Measurements from ENCODE around the gene TRAPPC3.

TRAPPC3 gene

GRCh38 chr1:36109041-36109679, 40.1 kb downstream of the TRAPPC3 start:
- H3K4me2 ChIP-seq (ENCODE audit: low read length) = no peak overlapping the region
- H2BK15ac ChIP-seq (replicated peaks; ENCODE audit: low read depth) = no peak overlapping the region
- H2BK5ac ChIP-seq (ENCODE audit: low read length) = no peak overlapping the region
- H3K18ac ChIP-seq (ENCODE audit: low read length) = no peak overlapping the region
- H3K27ac ChIP-seq (ENCODE audit: low read depth, low read length) = no peak overlapping the region
- no peak overlapping the region for H2BK120ac ChIP-seq (ENCODE audit: low read depth, low read length)
- H3K27me3 ChIP-seq (ENCODE audit: insufficient read depth, low read length, poor library complexity) = no peaks in the 10 kb centered on the region
- no peaks in the 10 kb centered on the region for H3K79me2 ChIP-seq (ENCODE audit: control insufficient read depth, insufficient read depth, low read length)
- no peaks in the 10 kb centered on the region for H3K4me1 ChIP-seq (ENCODE audit: control insufficient read depth, low read depth, low read length)
- no peak overlapping the region for H3K9ac ChIP-seq (ENCODE audit: low read length)
- H3K36me3 ChIP-seq (ENCODE audit: control insufficient read depth, insufficient read depth, low read length) = no peaks in the 10 kb centered on the region
- no peak overlapping the region for H3K4ac ChIP-seq (ENCODE audit: low read depth, low read length)
- H2AK5ac ChIP-seq (ENCODE audit: low read length) = no peak overlapping the region
- no CpG with 5 or more reads among the region's 11 CpGs for WGBS (ENCODE audit: extremely low coverage, insufficient coverage, low lambda C conversion rate)
- H4K5ac ChIP-seq (ENCODE audit: low read length) = no peak overlapping the region
- H4K8ac ChIP-seq (ENCODE audit: low read depth, low read length) = no peak overlapping the region
- no peak overlapping the region for H3K23ac ChIP-seq (ENCODE audit: low read length)
- H3K4me3 ChIP-seq (ENCODE audit: low read length) = no peak overlapping the region
- DNase-seq = no peak
- no peaks in the 10 kb centered on the region for H3K79me1 ChIP-seq (ENCODE audit: low read length)
- H3K56ac ChIP-seq (ENCODE audit: low read length) = no peak overlapping the region

GRCh38 chr1:36108314-36108713, 41.0 kb downstream of the TRAPPC3 start:
- Histone ChIP-seq H3K4me3 (ENCODE audit: low read length) (no peak overlapping the region), H2BK5ac (ENCODE audit: low read length) (no peak overlapping the region), H3K79me2 (ENCODE audit: control insufficient read depth, insufficient read depth, low read length) (no peaks in the 10 kb centered on the region), H3K56ac (ENCODE audit: low read length) (no peak overlapping the region), H4K5ac (ENCODE audit: low read length) (no peak overlapping the region), H3K27me3 (ENCODE audit: insufficient read depth, low read length, poor library complexity) (no peaks in the 10 kb centered on the region), H2BK15ac (replicated peaks; ENCODE audit: low read depth) (no peak overlapping the region), H3K4me1 (ENCODE audit: control insufficient read depth, low read depth, low read length) (no peaks in the 10 kb centered on the region), H3K23ac (ENCODE audit: low read length) (no peak overlapping the region), H3K79me1 (ENCODE audit: low read length) (no peaks in the 10 kb centered on the region), H3K18ac (ENCODE audit: low read length) (no peak overlapping the region), H2BK120ac (ENCODE audit: low read depth, low read length) (no peak overlapping the region), H3K4ac (ENCODE audit: low read depth, low read length) (no peak overlapping the region), H3K36me3 (ENCODE audit: control insufficient read depth, insufficient read depth, low read length) (no peaks in the 10 kb centered on the region), H2AK5ac (ENCODE audit: low read length) (no peak overlapping the region), H3K4me2 (ENCODE audit: low read length) (no peak overlapping the region), H3K27ac (ENCODE audit: low read depth, low read length) (no peak overlapping the region), H3K9ac (ENCODE audit: low read length) (no peak overlapping the region), H4K8ac (ENCODE audit: low read depth, low read length) (no peak overlapping the region)
- no peak for DNase-seq
- no CpG with 5 or more reads among the region's 14 CpGs for WGBS (ENCODE audit: extremely low coverage, insufficient coverage, low lambda C conversion rate)

GRCh38 chr1:36107394-36107793, 41.9 kb downstream of the TRAPPC3 start:
- WGBS (ENCODE audit: extremely low coverage, insufficient coverage, low lambda C conversion rate) = no CpG with 5 or more reads among the region's 9 CpGs

GRCh38 chr1:36106269-36106668, 43.0 kb downstream of the TRAPPC3 start:
- no peak overlapping the region for H3K56ac ChIP-seq (ENCODE audit: low read length)
- H3K27ac ChIP-seq (ENCODE audit: low read depth, low read length) = no peak overlapping the region
- H3K79me1 ChIP-seq (ENCODE audit: low read length) = no peaks in the 10 kb centered on the region
- no peak overlapping the region for H4K8ac ChIP-seq (ENCODE audit: low read depth, low read length)
- no peak overlapping the region for H3K4me2 ChIP-seq (ENCODE audit: low read length)
- no peak for DNase-seq
- no peak overlapping the region for H2BK120ac ChIP-seq (ENCODE audit: low read depth, low read length)
- no peak overlapping the region for H3K4me3 ChIP-seq (ENCODE audit: low read length)
- no peaks in the 10 kb centered on the region for H3K27me3 ChIP-seq (ENCODE audit: insufficient read depth, low read length, poor library complexity)
- no peaks in the 10 kb centered on the region for H3K79me2 ChIP-seq (ENCODE audit: control insufficient read depth, insufficient read depth, low read length)
- no peak overlapping the region for H2AK5ac ChIP-seq (ENCODE audit: low read length)
- no peak overlapping the region for H3K18ac ChIP-seq (ENCODE audit: low read length)
- no CpG with 5 or more reads among the region's 5 CpGs for WGBS (ENCODE audit: extremely low coverage, insufficient coverage, low lambda C conversion rate)
- no peak overlapping the region for H2BK15ac ChIP-seq (replicated peaks; ENCODE audit: low read depth)
- H3K36me3 ChIP-seq (ENCODE audit: control insufficient read depth, insufficient read depth, low read length) = no peaks in the 10 kb centered on the region
- no peak overlapping the region for H2BK5ac ChIP-seq (ENCODE audit: low read length)
- H3K9ac ChIP-seq (ENCODE audit: low read length) = no peak overlapping the region
- H4K5ac ChIP-seq (ENCODE audit: low read length) = no peak overlapping the region
- no peaks in the 10 kb centered on the region for H3K4me1 ChIP-seq (ENCODE audit: control insufficient read depth, low read depth, low read length)
- no peak overlapping the region for H3K4ac ChIP-seq (ENCODE audit: low read depth, low read length)
- H3K23ac ChIP-seq (ENCODE audit: low read length) = no peak overlapping the region

More at GRCh38 chr1:36107394-36107793, 41.9 kb downstream of the TRAPPC3 start:
- no peak overlapping the region for H2BK15ac ChIP-seq (replicated peaks; ENCODE audit: low read depth)
- DNase-seq = no peak
- no peak overlapping the region for H3K23ac ChIP-seq (ENCODE audit: low read length)
- H3K4me1 ChIP-seq (ENCODE audit: control insufficient read depth, low read depth, low read length) = no peaks in the 10 kb centered on the region
- H3K4me2 ChIP-seq (ENCODE audit: low read length) = no peak overlapping the region
- no peak overlapping the region for H3K4ac ChIP-seq (ENCODE audit: low read depth, low read length)
- no peak overlapping the region for H3K27ac ChIP-seq (ENCODE audit: low read depth, low read length)
- no peaks in the 10 kb centered on the region for H3K79me2 ChIP-seq (ENCODE audit: control insufficient read depth, insufficient read depth, low read length)
- H4K8ac ChIP-seq (ENCODE audit: low read depth, low read length) = no peak overlapping the region
- H2BK5ac ChIP-seq (ENCODE audit: low read length) = no peak overlapping the region
- no peak overlapping the region for H3K18ac ChIP-seq (ENCODE audit: low read length)
- H3K79me1 ChIP-seq (ENCODE audit: low read length) = no peaks in the 10 kb centered on the region
- H3K4me3 ChIP-seq (ENCODE audit: low read length) = no peak overlapping the region
- H2BK120ac ChIP-seq (ENCODE audit: low read depth, low read length) = no peak overlapping the region
- no peak overlapping the region for H4K5ac ChIP-seq (ENCODE audit: low read length)
- H3K9ac ChIP-seq (ENCODE audit: low read length) = no peak overlapping the region
- no peaks in the 10 kb centered on the region for H3K36me3 ChIP-seq (ENCODE audit: control insufficient read depth, insufficient read depth, low read length)
- no peak overlapping the region for H2AK5ac ChIP-seq (ENCODE audit: low read length)
- H3K56ac ChIP-seq (ENCODE audit: low read length) = no peak overlapping the region
- H3K27me3 ChIP-seq (ENCODE audit: insufficient read depth, low read length, poor library complexity) = no peaks in the 10 kb centered on the region

- no peaks in the 10 kb centered on the region for H3K36me3 ChIP-seq (ENCODE audit: control insufficient read depth, insufficient read depth, low read length)
- no peak overlapping the region for H3K18ac ChIP-seq (ENCODE audit: low read length)
- H3K4me1 ChIP-seq (ENCODE audit: control insufficient read depth, low read depth, low read length) = no peaks in the 10 kb centered on the region
- no peaks in the 10 kb centered on the region for H3K79me2 ChIP-seq (ENCODE audit: control insufficient read depth, insufficient read depth, low read length)
- no peak for DNase-seq
- no peaks in the 10 kb centered on the region for H3K79me1 ChIP-seq (ENCODE audit: low read length)
- H4K8ac ChIP-seq (ENCODE audit: low read depth, low read length) = no peak overlapping the region
- no peak overlapping the region for H2AK5ac ChIP-seq (ENCODE audit: low read length)
- no peak overlapping the region for H4K5ac ChIP-seq (ENCODE audit: low read length)
- H3K27me3 ChIP-seq (ENCODE audit: insufficient read depth, low read length, poor library complexity) = no peaks in the 10 kb centered on the region
- H3K4me3 ChIP-seq (ENCODE audit: low read length) = no peak overlapping the region
- WGBS (ENCODE audit: extremely low coverage, insufficient coverage, low lambda C conversion rate) = no CpG with 5 or more reads among the region's 5 CpGs
- H2BK15ac ChIP-seq (replicated peaks; ENCODE audit: low read depth) = no peak overlapping the region
- no peak overlapping the region for H2BK5ac ChIP-seq (ENCODE audit: low read length)
- no peak overlapping the region for H3K27ac ChIP-seq (ENCODE audit: low read depth, low read length)
- no peak overlapping the region for H3K9ac ChIP-seq (ENCODE audit: low read length)
- H2BK120ac ChIP-seq (ENCODE audit: low read depth, low read length) = no peak overlapping the region
- H3K4ac ChIP-seq (ENCODE audit: low read depth, low read length) = no peak overlapping the region
- H3K23ac ChIP-seq (ENCODE audit: low read length) = no peak overlapping the region
- H3K56ac ChIP-seq (ENCODE audit: low read length) = no peak overlapping the region
- H3K4me2 ChIP-seq (ENCODE audit: low read length) = no peak overlapping the region
Observed at GRCh38 chr1:36101546-36101945, 47.7 kb downstream of the TRAPPC3 start.

GRCh38 chr1:36100376-36100775, 48.9 kb downstream of the TRAPPC3 start:
- Histone ChIP-seq H3K23ac (ENCODE audit: low read length) (no peak overlapping the region), H2BK5ac (ENCODE audit: low read length) (no peak overlapping the region), H3K79me2 (ENCODE audit: control insufficient read depth, insufficient read depth, low read length) (no peaks in the 10 kb centered on the region), H3K79me1 (ENCODE audit: low read length) (no peaks in the 10 kb centered on the region), H2BK120ac (ENCODE audit: low read depth, low read length) (no peak overlapping the region), H3K27me3 (ENCODE audit: insufficient read depth, low read length, poor library complexity) (no peaks in the 10 kb centered on the region), H4K5ac (ENCODE audit: low read length) (no peak overlapping the region), H3K56ac (ENCODE audit: low read length) (no peak overlapping the region), H4K8ac (ENCODE audit: low read depth, low read length) (no peak overlapping the region), H3K9ac (ENCODE audit: low read length) (no peak overlapping the region), H3K36me3 (ENCODE audit: control insufficient read depth, insufficient read depth, low read length) (no peaks in the 10 kb centered on the region), H3K18ac (ENCODE audit: low read length) (no peak overlapping the region), H2AK5ac (ENCODE audit: low read length) (no peak overlapping the region), H3K4ac (ENCODE audit: low read depth, low read length) (no peak overlapping the region), H2BK15ac (replicated peaks; ENCODE audit: low read depth) (no peak overlapping the region), H3K4me3 (ENCODE audit: low read length) (no peak overlapping the region), H3K4me1 (ENCODE audit: control insufficient read depth, low read depth, low read length) (no peaks in the 10 kb centered on the region), H3K4me2 (ENCODE audit: low read length) (no peak overlapping the region), H3K27ac (ENCODE audit: low read depth, low read length) (no peak overlapping the region)
- no peak for DNase-seq
- WGBS (ENCODE audit: extremely low coverage, insufficient coverage, low lambda C conversion rate) = no CpG with 5 or more reads among the region's 6 CpGs

Measured in mesendoderm (in vitro differentiated cells).